ENCODE results near the gene CDR2. TPM values are rescaled to one million over a fixed set of nuclear protein-coding genes. Genes with fewer than 3 reads are reported as not detected.

CDR2 gene
- total and polyA plus RNA-seq, 9 of the 15 experiments (the other 6 are each of a cell fraction or from before 2014, with no cell fraction given) = 4.6 to 30.3 (median 19.9) TPM

GRCh38 chr16:22373662-22374310 lies 633 bp downstream of the CDR2 start (continued):
- no peak for TF ChIP-seq PTTG1 (tag; IDR thresholded peaks at IDR 0.05; ENCODE audit: low read depth)
- TF ChIP-seq PCBP1 (IDR thresholded peaks at IDR 0.05; ENCODE audit: low read depth, low read length, poor library complexity, severe bottlenecking) = peak; percentile 91
- TF ChIP-seq KDM5B (IDR thresholded peaks at IDR 0.05; ENCODE audit: insufficient replicate concordance, low read depth, low read length) = no peak
- TF ChIP-seq PRPF4 (IDR thresholded peaks at IDR 0.05; ENCODE audit: insufficient read depth, low read depth, low read length, poor library complexity, severe bottlenecking) = no peak
- peak; percentile 35 for TF ChIP-seq EP400 (IDR thresholded peaks at IDR 0.05)
- TF ChIP-seq HMGXB4 (CRISPR knock-in tag; IDR thresholded peaks at IDR 0.05) = peak; percentile 13; the same call in 1 of the 2 replicates
- no peak for TF ChIP-seq ZNF695 (CRISPR knock-in tag; IDR thresholded peaks at IDR 0.05)
- no peak for TF ChIP-seq U2AF1 (optimal IDR thresholded peaks at IDR 0.05; ENCODE audit: low read depth, low read length)
- no peak for TF ChIP-seq JUN (IDR thresholded peaks at IDR 0.05; ENCODE audit: borderline replicate concordance, low read depth, low read length)
- no peak for TF ChIP-seq JUN (CRISPR knock-in tag; IDR thresholded peaks at IDR 0.05; ENCODE audit: borderline replicate concordance)
- TF ChIP-seq KLF16 (IDR thresholded peaks at IDR 0.05) = no peak
- no peak for TF ChIP-seq SIX5 (IDR thresholded peaks at IDR 0.05; ENCODE audit: borderline replicate concordance in 1 of 2, insufficient read depth in 1 of 2, low read depth in 1 of 2, low read length in 2 of 2)
- no peak for TF ChIP-seq RAD21 (CRISPR knock-in tag; conservative IDR thresholded peaks at IDR 0.05 in 1 of 2, IDR thresholded peaks at IDR 0.05 in 1 of 2)
- 0 out of 2 replicates have a peak, but pooled peaks have one; percentile 26 for TF ChIP-seq HDAC2 (IDR thresholded peaks at IDR 0.05)
- peak; percentile 36 for TF ChIP-seq CHD1 (IDR thresholded peaks at IDR 0.05; ENCODE audit: low read length)
- TF ChIP-seq ZBTB9 (CRISPR knock-in tag; IDR thresholded peaks at IDR 0.05) = no peak
- peak; percentile 57 for TF ChIP-seq SAP30 (IDR thresholded peaks at IDR 0.05; ENCODE audit: borderline replicate concordance, insufficient read depth, low read depth, low read length, poor library complexity, severe bottlenecking)
- TF ChIP-seq MYNN (IDR thresholded peaks at IDR 0.05) = 0 out of 2 replicates have a peak, but pooled peaks have one; percentile 10
- no peak for TF ChIP-seq MYNN (CRISPR knock-in tag; IDR thresholded peaks at IDR 0.05)
- TF ChIP-seq E2F6 (IDR thresholded peaks at IDR 0.05; ENCODE audit: borderline replicate concordance in 1 of 2, extremely low read depth in 1 of 2, insufficient read depth in 1 of 2, insufficient read length in 1 of 2, low read depth in 1 of 2, low read length in 1 of 2, poor library complexity in 1 of 2, severe bottlenecking in 1 of 2) = peak; percentile 43 to 67
- no peak for TF ChIP-seq E2F4 (CRISPR knock-in tag; IDR thresholded peaks at IDR 0.05; ENCODE audit: low read depth)
